SKM-1 treated with dmso at 0.1 percent for 144 hours (cell line): ENCODE measurements around the gene KIF23.
"Not testable (repeated sequence)": the region's sequence is repeated elsewhere in the genome, so short reads cannot be mapped to it uniquely, and the experiment has no call there.

Source experiments
- DNase-seq: peaks from one replicate; lab custom pipeline; 2025; ENCODE audit not compliant: unreplicated experiment; lab: John Stamatoyannopoulos, UW

The KIF23 gene

GRCh38 chr15:69434679-69435078 lies 20.5 kb downstream of the KIF23 start:
- no peak for DNase-seq

- no peak for DNase-seq
Measured at GRCh38 chr15:69435985-69436384, 21.8 kb downstream of the KIF23 start.

- DNase-seq, result no peak
Measured at GRCh38 chr15:69436951-69437350, 22.8 kb downstream of the KIF23 start.

- DNase-seq, result no peak
Measured at GRCh38 chr15:69439623-69440022, 25.5 kb downstream of the KIF23 start.

- DNase-seq, result no peak
Measured at GRCh38 chr15:69443032-69443611, 29.0 kb downstream of the KIF23 start.

- no peak for DNase-seq
Measured at GRCh38 chr15:69444686-69445085, 30.5 kb downstream of the KIF23 start.

- DNase-seq, result no peak
Measured at GRCh38 chr15:69446953-69447352, 32.8 kb downstream of the KIF23 start.

- DNase-seq, result not testable (repeated sequence)
Measured at GRCh38 chr15:69450221-69450620, 36.1 kb downstream of the KIF23 start.

GRCh38 chr15:69450968-69451695 lies 37.0 kb downstream of the KIF23 start:
- no peak for DNase-seq

GRCh38 chr15:69451951-69452691 lies 38.0 kb downstream of the KIF23 start:
- DNase-seq, result peak; percentile 33

- peak; percentile 93 for DNase-seq
Measured at GRCh38 chr15:69452692-69453521, 38.8 kb downstream of the KIF23 start, which contains the start of gene RPLP1. TSS of gene RPLP1 (plus strand) at chr15:69452818. CDS start at chr15:69452949, 131 bp downstream.

- no peak for DNase-seq
Measured at GRCh38 chr15:69454953-69455352, 40.8 kb downstream of the KIF23 start.

GRCh38 chr15:69456208-69457166 lies 42.3 kb downstream of the KIF23 start:
- no peak for DNase-seq

- no peak for DNase-seq
Measured at GRCh38 chr15:69457304-69458280, 43.4 kb downstream of the KIF23 start.

GRCh38 chr15:69459066-69459465 lies 44.9 kb downstream of the KIF23 start:
- DNase-seq, result no peak

GRCh38 chr15:69460481-69460880 lies 46.3 kb downstream of the KIF23 start:
- DNase-seq, result no peak

- no peak for DNase-seq
Measured at GRCh38 chr15:69462030-69462492, 47.9 kb downstream of the KIF23 start.

GRCh38 chr15:69462493-69463181 lies 48.5 kb downstream of the KIF23 start:
- DNase-seq, result peak; percentile 96
